ENCODE data around the gene SLC7A6. TPM values are rescaled to one million over a fixed set of nuclear protein-coding genes. Genes with fewer than 3 reads are reported as not detected.

The SLC7A6 gene
- total RNA-seq, 1 donor from 2014 or later: 20.8 TPM

GRCh38 chr16:68244481-68244902 lies 19.8 kb upstream of the SLC7A6 start:
- DNase-seq (ENCODE audit: low spot score): no peak
- peaks cover 10% of the 10 kb centered on the region for H3K36me3 Mint-ChIP-seq (ENCODE audit: low read depth, unreplicated experiment)
- no peaks in the 10 kb centered on the region for H3K9me3 Mint-ChIP-seq (ENCODE audit: unreplicated experiment)
- peak overlapping the region; percentile 98 for H3K4me3 Mint-ChIP-seq (ENCODE audit: unreplicated experiment)
- TF ChIP-seq CTCF (IDR thresholded peaks at IDR 0.05; ENCODE audit: unreplicated experiment): no peak
- no peak overlapping the region for H3K27ac Mint-ChIP-seq (ENCODE audit: unreplicated experiment)
- H3K27me3 Mint-ChIP-seq (ENCODE audit: unreplicated experiment): peaks cover 16% of the 10 kb centered on the region
- H3K4me1 Mint-ChIP-seq (ENCODE audit: unreplicated experiment): peaks cover 11% of the 10 kb centered on the region

- peak; percentile 98 for DNase-seq (ENCODE audit: low spot score)
- H3K36me3 Mint-ChIP-seq (ENCODE audit: low read depth, unreplicated experiment): peaks cover 10% of the 10 kb centered on the region
- no peak for TF ChIP-seq CTCF (IDR thresholded peaks at IDR 0.05; ENCODE audit: unreplicated experiment)
- peaks cover 16% of the 10 kb centered on the region for H3K27me3 Mint-ChIP-seq (ENCODE audit: unreplicated experiment)
- peak within 1 kb of the TSS; percentile 98 for H3K4me3 Mint-ChIP-seq (ENCODE audit: unreplicated experiment)
- no peak within 1 kb of the TSS for H3K27ac Mint-ChIP-seq (ENCODE audit: unreplicated experiment)
- no peaks in the 10 kb centered on the region for H3K9me3 Mint-ChIP-seq (ENCODE audit: unreplicated experiment)
- H3K4me1 Mint-ChIP-seq (ENCODE audit: unreplicated experiment): peaks cover 11% of the 10 kb centered on the region
Measured at GRCh38 chr16:68244903-68245853, 19.1 kb upstream of the SLC7A6 start, which contains the start of gene PLA2G15. Gene PLA2G15 (plus strand): TSS chr16:68245373. CDS start chr16:68245427, 54 bp downstream.

- DNase-seq (ENCODE audit: low spot score): no peak
- TF ChIP-seq CTCF (IDR thresholded peaks at IDR 0.05; ENCODE audit: unreplicated experiment): no peak
- Mint-ChIP-seq H3K36me3 (ENCODE audit: low read depth, unreplicated experiment) (peaks cover 14% of the 10 kb centered on the region), H3K27me3 (ENCODE audit: unreplicated experiment) (peaks cover 17% of the 10 kb centered on the region), H3K4me3 (ENCODE audit: unreplicated experiment) (peak overlapping the region; percentile 98), H3K4me1 (ENCODE audit: unreplicated experiment) (peaks cover 11% of the 10 kb centered on the region), H3K27ac (ENCODE audit: unreplicated experiment) (no peak overlapping the region), H3K9me3 (ENCODE audit: unreplicated experiment) (no peaks in the 10 kb centered on the region)
Measured at GRCh38 chr16:68246121-68246520, 18.2 kb upstream of the SLC7A6 start.

GRCh38 chr16:68246666-68247065 lies 17.7 kb upstream of the SLC7A6 start:
- peaks cover 17% of the 10 kb centered on the region for H3K27me3 Mint-ChIP-seq (ENCODE audit: unreplicated experiment)
- no peak for TF ChIP-seq CTCF (IDR thresholded peaks at IDR 0.05; ENCODE audit: unreplicated experiment)
- no peaks in the 10 kb centered on the region for H3K9me3 Mint-ChIP-seq (ENCODE audit: unreplicated experiment)
- peak overlapping the region; percentile 98 for H3K4me3 Mint-ChIP-seq (ENCODE audit: unreplicated experiment)
- H3K36me3 Mint-ChIP-seq (ENCODE audit: low read depth, unreplicated experiment): peaks cover 14% of the 10 kb centered on the region
- no peak overlapping the region for H3K27ac Mint-ChIP-seq (ENCODE audit: unreplicated experiment)
- DNase-seq (ENCODE audit: low spot score): no peak
- peaks cover 11% of the 10 kb centered on the region for H3K4me1 Mint-ChIP-seq (ENCODE audit: unreplicated experiment)

- DNase-seq (ENCODE audit: low spot score): no peak
- H3K4me1 Mint-ChIP-seq (ENCODE audit: unreplicated experiment): peaks cover 11% of the 10 kb centered on the region
- no peaks in the 10 kb centered on the region for H3K9me3 Mint-ChIP-seq (ENCODE audit: unreplicated experiment)
- no peak overlapping the region for H3K27ac Mint-ChIP-seq (ENCODE audit: unreplicated experiment)
- peaks cover 17% of the 10 kb centered on the region for H3K27me3 Mint-ChIP-seq (ENCODE audit: unreplicated experiment)
- no peak for TF ChIP-seq CTCF (IDR thresholded peaks at IDR 0.05; ENCODE audit: unreplicated experiment)
- H3K36me3 Mint-ChIP-seq (ENCODE audit: low read depth, unreplicated experiment): peaks cover 14% of the 10 kb centered on the region
- H3K4me3 Mint-ChIP-seq (ENCODE audit: unreplicated experiment): peak overlapping the region; percentile 28
Measured at GRCh38 chr16:68247400-68247799, 16.9 kb upstream of the SLC7A6 start.
